HG03442 (cell line): ENCODE data around the gene MPP3.

Experiments used
- ATAC-seq: cut with Tn5 transposase; IDR thresholded peaks from one replicate; pipeline ENCODE4 v1.9.1; 2021; ENCODE audit warnings: mild to moderate bottlenecking, moderate library complexity; ENCODE audit not compliant: unreplicated experiment

Gene MPP3

DNA sequence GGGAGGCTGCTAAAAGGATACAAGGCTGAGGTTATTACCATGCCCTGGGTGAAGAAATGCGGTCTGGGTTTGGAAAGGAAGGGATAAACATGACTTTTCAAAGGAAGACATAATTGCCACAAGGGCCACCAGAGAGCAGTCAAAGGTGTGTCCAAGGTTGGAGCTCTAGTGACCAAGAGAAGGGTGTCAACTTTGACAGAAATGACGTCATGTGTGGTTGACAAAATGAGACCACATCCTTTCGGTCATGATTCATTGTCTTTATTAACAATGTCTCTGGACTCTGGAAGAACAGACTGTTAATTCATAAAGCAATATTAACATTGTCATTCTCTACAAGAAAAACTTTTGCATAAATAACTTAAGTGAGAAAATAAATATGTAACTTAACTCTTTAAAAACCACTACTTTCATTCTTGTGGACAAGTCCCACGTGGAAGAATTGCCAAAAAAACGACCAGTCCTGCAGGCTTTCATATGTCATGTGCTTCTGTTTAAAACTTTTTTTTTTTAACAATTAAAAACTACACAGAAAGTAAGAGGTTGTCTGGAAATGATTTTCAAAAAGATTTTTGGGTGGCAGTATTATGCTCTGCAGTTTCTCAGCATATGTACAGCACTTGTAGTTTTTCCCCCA lies 79.3 kb downstream of the MPP3 start:
- ATAC-seq, result no peak
